GM12864 (cell line): ENCODE results near the gene SHISA9.

Source experiments
- DNase-seq: peaks from one replicate; pipeline ENCODE4 v3.0.0-alpha.2; 2011; ENCODE audit warnings: low read depth
- H3K4me3 ChIP-seq: 2 replicates; pipeline ENCODE4 v1.5.1; 2011; ENCODE audit warnings: mild to moderate bottlenecking, low read depth, low read length, control low read depth
- TF ChIP-seq, protein P1 (sequence below): IDR thresholded peaks from 2 replicates; pipeline ENCODE4 v1.5.1; 2011; ENCODE audit warnings: low read depth, mild to moderate bottlenecking, moderate library complexity, low read length, control low read depth, inconsistent platforms; ENCODE audit errors: missing control alignments

SHISA9 gene

DNA sequence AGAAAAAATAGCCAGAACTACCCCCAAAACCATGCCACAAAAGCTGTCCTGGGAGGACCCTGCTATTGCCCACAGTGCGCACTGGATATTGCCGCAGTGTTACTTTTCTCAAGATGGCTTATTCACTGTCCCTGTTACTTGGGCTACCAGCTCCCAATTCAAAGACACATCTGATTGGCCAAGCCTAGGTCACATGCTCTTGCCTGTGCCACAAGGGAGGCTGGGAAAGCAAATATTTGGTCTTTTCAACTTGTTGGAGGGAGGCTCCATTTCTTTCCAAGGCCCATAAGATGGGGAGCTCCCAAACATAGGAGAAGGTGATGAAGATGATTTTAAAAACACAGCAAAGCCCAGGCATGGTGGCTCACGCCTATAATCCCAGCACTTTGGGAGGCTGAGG is 257.0 kb downstream of the SHISA9 start:
- no peak overlapping the region for H3K4me3 ChIP-seq
- TF ChIP-seq, protein P1, sequence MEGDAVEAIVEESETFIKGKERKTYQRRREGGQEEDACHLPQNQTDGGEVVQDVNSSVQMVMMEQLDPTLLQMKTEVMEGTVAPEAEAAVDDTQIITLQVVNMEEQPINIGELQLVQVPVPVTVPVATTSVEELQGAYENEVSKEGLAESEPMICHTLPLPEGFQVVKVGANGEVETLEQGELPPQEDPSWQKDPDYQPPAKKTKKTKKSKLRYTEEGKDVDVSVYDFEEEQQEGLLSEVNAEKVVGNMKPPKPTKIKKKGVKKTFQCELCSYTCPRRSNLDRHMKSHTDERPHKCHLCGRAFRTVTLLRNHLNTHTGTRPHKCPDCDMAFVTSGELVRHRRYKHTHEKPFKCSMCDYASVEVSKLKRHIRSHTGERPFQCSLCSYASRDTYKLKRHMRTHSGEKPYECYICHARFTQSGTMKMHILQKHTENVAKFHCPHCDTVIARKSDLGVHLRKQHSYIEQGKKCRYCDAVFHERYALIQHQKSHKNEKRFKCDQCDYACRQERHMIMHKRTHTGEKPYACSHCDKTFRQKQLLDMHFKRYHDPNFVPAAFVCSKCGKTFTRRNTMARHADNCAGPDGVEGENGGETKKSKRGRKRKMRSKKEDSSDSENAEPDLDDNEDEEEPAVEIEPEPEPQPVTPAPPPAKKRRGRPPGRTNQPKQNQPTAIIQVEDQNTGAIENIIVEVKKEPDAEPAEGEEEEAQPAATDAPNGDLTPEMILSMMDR: no peak
- DNase-seq: no peak

DNA sequence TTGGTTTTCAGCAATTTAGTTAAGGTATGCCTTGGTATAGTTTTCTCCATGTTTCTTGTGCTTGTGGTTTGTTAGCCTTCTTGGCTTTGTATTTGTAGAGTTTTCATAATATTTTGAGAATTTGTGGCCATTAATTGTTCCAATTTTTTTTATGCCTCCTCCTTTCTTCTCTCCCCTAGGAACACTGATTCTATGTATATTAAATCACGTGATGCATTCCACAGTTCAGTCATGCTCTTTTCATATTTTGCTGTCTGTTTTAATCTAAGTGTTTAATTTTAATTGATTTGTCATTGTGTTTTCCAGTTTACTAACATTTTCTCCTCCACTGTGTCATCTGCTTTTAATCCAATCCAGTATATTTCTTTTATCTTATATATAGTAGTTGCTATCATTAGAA is 263.6 kb downstream of the SHISA9 start:
- TF ChIP-seq, protein P1: no peak
- no peak overlapping the region for H3K4me3 ChIP-seq
- DNase-seq: no peak

DNA sequence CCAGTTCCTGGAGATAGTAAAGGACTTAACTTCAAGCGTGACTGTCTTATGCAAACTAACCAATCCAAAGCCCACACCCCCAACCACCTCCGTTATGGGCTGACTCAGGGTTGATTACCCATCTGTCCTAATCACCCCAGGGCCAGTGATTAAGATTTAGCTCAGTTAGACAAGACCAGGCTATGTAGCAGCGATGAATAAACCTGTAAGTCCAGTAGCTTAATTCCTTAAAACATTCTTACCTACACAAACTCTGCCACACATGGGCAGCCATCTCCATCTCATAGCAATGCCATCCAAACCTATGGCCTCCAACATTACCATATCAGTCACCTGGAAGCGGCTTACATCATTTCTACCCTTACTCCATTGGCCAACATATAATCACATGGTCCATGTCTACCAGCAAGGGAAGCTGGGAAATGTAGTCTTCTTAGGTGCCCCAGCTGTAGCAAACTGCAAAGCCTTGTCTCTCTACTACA is 266.7 kb downstream of the SHISA9 start:
- no peak for DNase-seq

DNA sequence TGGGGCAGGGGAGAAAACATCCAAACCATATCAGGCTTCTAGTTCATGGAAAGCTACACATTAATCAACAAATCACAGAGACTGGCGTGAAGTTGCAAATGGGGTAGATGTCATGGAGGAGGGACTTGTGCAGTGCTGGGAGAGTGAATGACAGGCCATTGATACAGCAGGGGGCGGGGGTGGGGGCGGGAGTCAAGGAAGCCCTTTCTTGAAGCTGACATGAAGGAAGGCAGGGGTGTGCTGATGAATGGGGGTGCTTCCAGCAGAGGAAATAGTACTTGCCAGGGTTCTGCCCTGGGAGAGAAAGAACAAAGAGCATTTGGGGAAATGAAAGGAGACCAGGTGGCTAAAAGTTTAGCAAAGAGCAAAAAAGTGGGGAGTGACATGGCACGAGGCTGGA is 269.9 kb downstream of the SHISA9 start:
- no peak for DNase-seq
- no peak overlapping the region for H3K4me3 ChIP-seq
- TF ChIP-seq, protein P1: no peak

More for the DNA sequence above, 266.7 kb downstream of the SHISA9 start:
- TF ChIP-seq, protein P1: no peak
- H3K4me3 ChIP-seq: no peak overlapping the region

DNA sequence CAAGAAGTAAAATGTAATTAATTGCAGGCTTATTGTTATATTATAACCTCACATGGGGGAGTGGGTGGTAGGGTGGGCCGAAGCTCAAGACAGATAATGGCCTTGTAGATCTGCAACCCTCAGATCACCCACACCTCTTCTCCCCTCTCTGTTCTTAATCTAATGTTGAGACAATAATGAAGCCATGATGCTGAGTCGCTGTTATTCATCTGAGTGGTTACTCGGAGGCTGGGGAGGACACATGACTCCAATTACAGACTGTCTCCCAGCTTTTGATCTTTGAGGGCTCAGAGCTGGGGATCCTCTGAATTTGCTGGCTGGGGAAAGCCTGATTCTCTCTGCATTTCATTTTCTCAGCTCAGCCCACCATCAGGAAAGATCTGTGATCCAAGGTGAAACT is 275.3 kb downstream of the SHISA9 start:
- H3K4me3 ChIP-seq: no peak overlapping the region
- TF ChIP-seq, protein P1: no peak
- DNase-seq: no peak

DNA sequence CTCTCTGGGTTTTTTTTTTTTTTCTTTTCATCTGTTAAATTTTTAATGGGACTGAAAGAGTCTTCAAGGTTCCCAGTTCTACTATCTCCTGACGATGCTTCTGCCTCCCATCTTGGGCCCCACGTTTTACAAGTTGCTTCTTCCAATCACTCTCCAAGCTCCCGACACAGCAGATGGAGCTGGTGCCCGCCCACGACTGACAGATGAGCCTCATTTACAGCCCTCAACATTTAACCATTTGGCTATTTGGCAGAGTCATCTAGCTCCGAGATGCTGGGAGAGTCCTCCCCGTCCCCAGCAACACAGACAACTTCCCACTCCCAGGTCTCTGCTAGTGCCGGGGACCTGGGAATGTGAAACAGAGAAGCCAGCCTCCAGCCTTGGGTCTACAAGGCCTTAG is 276.9 kb downstream of the SHISA9 start:
- TF ChIP-seq, protein P1: no peak
- H3K4me3 ChIP-seq: no peak overlapping the region
- DNase-seq: no peak

DNA sequence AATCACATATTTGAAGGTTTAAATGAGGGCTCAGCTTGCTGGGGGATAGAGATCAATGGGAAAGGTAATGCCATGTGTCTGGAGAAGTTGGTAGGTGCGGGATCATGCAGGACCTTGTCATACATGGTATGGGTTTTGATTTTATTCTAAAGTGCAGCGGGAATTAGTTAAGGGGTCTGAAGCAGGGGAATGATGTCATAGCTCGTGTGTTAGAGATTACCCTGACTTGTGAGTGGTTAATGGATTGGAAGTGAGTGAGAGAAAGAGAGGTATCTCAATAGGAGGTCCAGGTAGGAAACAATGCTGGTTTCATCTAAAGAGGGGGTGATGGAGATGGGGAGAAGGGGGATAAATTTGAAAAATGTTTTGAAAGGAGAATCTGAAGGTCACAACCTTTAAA is 280.0 kb downstream of the SHISA9 start:
- no peak overlapping the region for H3K4me3 ChIP-seq
- TF ChIP-seq, protein P1: no peak
- DNase-seq: no peak
